ENCODE results near the gene TMEM181.
"Not testable (repeated sequence)": the region's sequence is repeated elsewhere in the genome, so short reads cannot be mapped to it uniquely, and the experiment has no call there.

Gene TMEM181

DNA sequence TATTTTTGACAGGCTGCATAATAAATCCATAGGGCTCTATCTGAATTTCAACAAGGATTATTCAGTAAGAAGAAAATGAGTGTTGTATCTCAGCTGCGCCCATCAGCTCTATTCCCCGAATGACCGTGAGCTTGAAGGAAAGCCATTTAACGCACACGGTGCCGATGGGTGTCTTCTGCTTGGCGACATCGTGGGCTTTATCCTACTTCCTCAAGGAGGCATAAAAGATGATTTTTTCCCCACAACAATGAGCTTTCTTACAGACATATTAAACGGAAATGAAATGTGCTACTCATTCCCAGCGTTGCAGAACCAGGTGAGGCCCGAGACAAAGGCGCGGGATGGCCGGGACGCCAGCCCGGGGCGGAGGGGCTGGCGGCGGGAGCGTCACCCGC, 83.9 kb downstream of the TMEM181 start:
- peak in 1 of 4 experiments; percentile 40 for DNase-seq

DNA sequence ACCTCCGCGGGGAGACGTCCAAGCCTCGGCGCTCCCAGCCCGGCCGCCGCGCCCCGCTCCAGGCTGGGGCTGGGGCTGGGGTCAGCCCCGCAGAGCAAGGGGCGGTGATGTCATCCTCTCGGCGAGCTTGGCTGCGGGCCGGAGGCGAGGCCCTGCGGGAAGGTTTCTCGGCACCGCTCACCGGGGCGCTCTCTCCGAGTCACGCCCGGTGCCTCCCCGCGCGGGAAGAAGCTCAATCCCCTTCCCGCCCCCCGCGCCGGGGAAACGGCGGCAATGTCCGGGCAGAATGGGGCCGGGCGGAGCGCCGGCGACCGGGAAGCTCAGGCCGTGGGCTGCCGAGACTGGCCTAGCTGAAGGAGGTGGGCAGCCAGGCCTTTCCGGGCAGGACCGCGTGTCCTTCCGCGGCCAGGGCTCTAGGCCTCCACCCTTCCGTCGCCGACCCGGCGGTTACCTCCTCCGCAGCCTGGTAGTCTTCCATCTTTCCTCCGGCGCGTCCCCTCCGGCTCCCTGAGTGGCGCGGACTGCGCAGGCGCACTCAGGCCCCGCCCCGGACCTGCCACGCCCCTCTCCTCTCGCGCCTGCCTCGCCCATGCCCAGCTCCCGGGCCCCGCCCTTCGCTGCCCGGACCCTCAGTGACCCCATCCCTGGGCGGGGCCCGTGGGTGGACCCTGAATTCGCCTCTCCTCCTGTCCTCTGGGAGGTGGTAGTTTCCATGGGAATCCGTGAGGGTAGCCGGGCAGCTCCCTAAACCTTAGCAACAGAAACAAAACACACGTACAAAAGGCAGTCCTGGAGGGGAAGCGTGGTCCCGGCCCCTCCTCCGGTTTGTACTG, 84.6 kb downstream of the TMEM181 start, which contains the start of gene DYNLT1:
DYNLT1 (minus strand) TSS at position 513 of the 833 bp plus-strand sequence; CDS start at position 478, 35 bp downstream.
- peak; percentile 97 to 98 (median 97) for DNase-seq

DNA sequence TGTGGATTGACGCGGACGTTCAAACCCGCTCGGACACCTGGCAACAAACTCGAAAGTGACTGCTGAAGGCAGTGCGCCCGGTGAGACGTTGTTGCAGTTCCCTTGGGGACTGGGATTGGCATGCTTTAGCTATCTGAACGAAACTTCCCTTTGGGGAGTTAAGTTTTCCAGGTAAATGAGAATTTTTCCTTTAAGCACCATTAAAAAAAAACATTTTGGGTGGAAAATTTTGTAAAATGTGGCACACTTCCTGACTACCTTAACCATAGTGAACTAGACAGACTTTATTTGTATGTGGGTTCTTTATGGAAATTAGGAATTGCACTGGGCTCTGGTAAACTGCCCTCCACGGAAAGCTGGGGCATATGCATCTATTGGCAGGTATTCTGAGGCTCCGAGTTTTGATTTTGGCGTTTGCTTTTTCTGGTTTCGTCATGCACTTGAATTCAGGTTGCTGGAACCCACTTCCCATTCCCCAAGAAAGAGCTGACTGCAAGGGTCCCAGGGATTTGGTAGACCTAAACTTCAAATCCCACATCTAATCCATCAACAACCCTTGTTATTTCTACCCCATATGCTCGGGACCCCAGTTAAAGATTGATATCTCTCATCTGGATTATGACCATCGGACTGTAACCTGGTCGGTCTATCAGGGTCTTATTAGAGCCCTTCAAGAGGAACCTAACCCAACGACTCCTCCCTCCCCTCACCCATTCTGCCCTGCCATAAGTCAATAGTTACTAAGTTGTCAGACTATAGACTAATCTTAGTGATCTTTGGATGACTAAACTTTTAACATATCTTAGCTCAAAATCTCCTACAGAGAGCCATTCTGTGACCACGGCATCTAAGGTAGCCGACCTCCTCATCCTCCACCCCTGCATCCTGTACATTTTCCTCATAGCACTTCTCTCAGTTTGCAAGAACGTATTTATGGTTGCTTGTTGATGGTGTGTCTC, 85.5 kb downstream of the TMEM181 start:
- no peak for DNase-seq

DNA sequence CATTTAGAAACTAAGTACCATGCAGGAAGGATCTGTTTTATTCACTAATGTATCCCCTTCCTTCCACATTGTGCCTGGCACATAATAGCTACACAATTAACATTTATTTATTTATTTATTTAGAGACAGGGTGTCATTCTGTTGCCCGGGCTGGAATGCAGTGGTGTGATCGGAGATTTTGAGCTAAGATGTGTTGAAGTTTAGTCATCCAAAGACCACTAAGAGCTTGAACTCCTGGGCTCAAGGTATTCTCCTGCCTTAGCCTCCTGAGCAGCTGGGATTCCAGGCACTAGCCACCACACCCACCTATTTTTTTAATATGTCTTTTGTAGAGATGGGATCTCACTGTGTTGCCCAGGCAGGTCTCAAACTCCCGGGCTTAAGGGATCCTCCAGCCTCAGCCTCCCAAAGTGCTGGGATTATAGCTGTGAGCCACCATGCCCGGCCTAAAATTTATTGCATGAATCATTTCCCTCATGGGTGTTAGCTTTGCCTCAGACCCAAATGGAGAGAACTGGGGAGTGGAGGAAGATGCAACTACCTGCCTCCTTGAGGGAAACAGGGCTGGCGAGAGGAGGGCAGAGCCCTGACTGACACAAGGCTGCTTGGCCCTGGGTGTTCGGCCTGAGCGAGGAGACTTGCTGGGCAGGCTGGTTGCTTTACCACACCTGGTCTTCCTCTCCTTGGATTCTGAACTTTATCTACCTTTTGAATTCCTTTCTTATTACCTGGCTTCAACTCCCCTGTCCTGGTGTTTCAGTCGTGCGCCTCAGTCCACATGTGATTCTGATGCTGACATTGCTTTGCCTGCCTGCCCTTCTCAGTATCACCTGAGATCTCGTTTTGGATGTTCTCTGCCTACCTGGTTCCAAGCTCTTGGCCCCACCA, 86.4 kb downstream of the TMEM181 start:
- no peak for DNase-seq

DNA sequence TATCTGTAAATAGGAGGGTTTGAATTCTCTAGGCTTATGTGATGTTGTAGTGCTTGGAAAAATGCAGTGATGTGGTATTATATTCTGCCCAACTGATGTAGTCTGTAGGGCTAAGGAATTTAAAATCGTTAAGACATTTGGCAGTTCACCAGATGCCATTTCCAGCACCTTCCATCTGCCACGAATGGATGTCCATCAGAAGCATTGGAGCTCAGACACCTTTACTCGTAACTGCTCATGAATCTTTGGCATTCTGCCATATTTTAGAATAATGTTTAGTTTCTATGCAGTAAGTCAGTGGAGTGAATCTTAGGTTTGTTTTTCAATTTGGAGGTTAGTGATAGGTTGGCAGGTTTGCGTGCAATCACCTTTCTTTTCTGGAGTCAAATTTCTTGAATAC, 87.6 kb downstream of the TMEM181 start:
- no peak for DNase-seq

DNA sequence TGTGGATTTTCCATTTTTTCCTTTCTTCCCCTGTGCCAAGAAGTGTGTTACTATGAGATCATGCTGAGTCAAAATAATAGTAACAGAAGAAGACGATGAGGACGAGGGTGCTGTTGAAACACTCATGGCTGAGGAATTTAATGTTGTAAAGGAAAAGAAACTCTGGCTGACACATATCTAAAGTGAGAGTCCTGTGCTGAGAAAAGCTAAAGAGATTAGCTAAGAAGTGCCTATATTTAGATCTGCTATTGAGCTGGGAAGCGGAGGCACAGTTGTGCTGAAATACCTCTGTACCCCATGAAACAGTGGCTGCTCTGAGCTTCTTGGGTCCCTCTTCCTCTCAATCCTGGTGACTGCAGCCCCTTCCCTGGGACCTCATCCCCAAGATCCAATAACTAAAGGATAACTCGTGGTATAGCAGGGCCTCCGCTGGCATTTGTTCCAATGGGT, 88.8 kb downstream of the TMEM181 start:
- peak in 2 of 4 experiments; percentile 23 to 52 for DNase-seq

DNA sequence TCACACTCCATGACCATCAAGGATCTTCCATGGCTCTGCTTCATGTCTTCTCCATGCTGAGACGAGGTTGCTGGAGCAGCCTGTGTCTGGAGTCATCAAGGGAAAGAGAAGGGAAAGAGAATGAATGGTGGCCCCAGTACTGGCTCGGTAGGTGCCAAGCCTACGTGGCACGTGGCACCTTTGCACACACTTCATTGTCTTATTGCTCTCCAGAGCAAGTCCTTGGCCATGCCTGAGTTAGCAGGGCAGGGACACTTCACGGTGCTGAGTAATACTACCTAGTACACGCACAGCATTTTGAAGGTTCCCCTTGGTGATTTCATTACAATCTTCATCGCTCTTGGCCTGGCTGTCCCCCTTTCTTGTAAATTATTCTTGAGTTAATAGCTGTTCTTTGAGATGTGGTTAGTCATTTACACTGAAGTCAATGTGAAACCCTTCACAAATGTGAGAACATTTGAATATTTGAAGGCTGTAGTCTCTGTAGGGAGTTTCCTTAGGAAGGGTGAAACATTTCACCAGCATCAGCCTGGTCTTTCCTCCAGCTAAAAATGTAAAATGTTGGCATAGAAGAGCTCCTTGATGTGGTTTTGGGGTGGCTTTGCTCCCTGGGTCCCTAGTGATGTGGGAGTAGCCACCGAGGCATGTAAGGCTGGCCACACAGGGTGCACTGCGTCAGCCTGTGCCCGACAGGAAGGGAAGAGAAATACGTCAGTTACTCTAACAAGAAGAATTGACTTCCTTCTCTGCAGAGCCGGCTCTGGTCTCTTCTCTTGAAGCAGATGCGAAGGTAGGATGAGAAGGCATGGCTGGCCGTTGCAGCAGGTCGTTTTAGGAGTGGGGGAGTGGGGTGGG, 89.6 kb downstream of the TMEM181 start, which contains the start of gene SYTL3:
SYTL3 (plus strand) TSS at position 766 of the 855 bp plus-strand sequence. CDS start 13,215 bp downstream, outside the sequence.
- peak; percentile 90 to 96 (median 90) for DNase-seq

DNA sequence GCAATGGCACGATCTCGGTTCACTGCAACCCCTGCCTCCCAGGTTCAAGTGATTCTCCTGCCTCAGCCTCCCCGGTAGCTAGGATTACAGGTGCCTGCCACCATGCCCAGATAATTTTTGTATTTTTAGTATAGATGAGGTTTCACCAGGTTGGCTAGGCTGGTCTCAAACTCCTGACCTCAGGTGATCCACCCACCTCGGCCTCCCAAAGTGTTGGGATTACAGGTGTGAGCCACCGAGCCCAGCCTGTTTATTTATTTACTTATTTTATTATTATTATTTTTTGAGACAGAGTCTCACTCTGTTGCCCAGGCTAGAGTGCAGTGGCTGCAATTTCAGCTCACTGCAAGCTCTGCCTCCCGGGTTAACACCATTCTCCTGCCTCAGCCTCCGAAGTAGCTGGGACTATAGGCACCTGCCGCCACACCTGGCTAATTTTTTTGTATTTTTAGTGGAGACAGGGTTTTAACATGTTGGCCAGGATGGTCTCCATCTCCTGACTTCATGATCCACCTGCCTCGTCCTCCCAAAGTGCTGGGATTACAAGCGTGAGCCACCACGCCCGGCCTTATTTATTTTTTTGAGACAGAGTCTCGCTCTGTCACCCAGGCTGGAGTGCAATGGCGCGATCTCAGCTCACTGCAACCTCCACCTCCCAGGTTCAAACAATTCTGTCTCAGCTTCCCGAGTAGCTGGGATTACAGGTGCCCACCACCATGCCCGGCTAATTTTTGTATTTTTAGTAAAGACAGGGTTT, 92.3 kb downstream of the TMEM181 start:
- not testable (repeated sequence) for DNase-seq

DNA sequence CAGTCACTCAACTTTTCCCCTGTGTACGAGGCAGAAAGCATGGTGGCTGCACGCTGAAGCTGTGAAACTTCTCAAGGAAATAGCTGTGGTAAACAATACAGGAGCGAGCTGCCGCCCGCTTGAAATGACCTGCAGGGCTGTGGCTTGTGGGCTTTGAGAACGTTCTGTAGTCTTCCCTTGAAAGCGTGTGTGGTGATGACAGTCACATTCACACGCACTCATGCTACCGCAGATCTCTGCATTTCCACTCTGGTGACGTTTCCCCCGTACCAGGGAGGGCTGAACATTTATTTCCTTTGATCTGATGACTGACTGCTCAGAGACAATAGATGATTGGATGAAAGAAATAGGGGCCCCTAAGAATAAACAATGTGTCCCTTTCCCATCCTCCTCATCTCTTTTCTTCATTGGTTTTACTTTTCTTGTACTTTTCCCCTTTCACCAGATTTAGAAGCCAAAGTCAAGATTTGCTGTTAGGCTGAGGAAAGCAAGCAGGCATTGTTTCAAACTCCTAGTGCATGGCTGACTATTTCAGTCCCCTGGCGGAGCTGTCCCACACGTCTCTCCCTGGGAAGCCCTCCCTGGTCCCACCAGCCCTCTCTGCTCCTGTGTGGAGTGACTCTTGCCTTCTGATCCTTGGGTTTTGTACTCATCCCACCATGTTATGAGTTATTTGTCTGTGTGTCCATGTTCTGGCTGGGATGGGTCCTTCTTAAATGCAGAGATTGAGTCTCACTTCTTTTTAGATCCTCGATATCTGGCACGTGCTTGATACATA, 93.9 kb downstream of the TMEM181 start:
- peak; percentile 66 to 91 (median 82) for DNase-seq

DNA sequence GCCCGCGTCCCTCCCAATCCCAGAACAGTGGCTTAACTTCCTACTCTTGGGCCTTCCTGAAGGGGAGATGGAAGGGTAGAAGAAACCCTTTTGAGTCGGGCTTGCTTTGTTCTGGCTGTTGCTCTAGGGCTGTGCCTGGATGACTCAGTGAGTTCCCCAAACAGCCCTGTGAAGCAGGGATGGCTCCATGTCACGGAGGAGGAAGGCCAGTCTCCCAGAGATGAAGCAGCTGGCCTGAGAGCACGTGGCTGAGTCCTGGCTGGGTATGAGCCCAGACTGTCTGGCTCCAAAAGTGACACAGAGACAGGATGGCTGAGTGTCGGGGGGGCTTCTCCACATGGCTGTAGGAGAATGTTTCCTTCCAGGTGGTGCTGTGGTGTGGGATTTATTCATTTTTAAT, 94.6 kb downstream of the TMEM181 start:
- peak; percentile 90 to 96 (median 93) for DNase-seq

DNA sequence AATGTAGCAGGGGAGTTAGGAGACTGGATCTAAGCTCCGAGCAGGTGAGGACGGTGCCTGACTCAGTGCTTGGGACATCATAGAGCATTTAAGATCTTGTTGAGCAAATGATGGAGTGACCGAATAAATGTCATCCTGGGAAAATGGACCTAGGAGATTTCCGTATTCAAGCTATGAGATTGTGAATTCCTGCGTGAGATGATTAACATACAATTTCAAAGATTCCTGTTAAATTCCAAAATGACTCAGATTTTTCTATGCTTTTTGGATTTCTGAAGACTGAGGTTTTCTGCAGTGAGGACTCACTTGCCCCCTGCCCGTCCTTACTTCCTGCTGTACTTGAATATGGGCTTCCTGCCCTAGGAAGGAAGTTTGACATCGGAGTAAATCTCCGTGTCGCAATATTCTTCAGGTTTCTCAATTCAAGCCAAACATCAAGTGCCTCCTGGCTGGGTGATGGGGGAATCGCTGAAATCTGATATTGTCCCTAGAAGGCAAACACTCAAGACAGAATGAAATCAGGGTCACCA, 95.1 kb downstream of the TMEM181 start:
- DNase-seq, result peak; percentile 64 to 85 (median 76)

DNA sequence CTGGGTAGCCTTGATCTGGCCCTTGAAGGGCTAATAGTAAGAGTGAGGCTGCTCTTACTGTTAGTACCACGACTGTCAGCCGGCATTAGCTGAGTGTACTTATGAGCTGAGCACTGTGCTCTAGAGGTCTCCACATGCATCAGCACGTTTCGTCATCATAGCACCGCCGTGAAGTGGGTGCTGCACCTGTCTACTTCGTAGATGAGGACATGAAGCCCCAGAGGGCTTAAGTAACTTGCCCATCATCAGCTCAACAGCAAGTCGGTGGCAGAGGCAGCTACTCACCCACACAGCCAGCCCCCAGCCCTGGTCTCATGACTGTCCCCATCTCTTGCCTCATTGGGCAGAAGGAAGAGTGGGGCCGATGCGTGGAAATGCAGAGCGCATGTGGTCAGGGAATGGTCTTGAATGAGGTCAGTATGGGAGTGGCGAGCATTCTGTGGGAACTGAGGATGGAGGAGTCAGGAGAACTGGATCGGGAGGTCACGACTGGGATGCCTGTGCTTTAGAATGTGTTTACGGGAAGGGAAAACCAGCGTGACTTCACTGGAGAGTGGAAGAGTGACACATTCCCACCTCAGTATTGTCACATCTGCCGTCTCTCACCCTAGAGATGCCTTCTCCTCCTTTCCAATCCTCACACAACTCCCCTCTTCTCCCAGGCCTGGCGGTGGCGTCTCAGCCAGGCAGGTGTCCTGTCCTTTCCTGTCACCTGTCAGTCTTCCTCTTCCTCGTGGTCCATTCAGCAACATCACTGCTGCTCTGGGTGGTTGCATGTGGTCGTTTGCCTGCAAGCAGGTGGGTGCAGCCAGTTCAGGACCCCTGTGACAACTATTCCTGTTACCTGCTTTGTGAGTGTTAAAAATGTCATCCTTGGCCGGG, 95.9 kb downstream of the TMEM181 start:
- DNase-seq, result peak in 3 of 4 experiments; percentile 24 to 40 (median 25)

DNA sequence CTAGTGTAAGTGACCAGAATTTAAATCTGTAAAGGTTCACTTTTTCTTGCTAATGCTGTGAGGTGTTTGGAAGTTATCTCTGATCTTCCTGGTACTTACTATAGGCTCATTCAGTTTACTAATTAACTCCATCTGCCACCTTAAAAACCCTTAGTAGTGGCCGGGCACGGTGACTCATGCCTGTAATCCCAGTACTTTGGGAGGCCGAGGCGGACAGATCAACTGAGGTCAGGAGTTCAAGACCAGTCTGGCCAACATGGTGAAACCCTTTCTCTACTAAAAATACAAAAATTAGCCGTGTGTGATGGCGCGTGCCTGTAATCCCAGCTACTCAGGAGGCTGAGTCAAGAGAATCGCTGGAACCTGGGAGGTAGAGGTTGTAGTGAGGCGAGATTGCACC, 97.1 kb downstream of the TMEM181 start:
- not testable (repeated sequence) for DNase-seq

DNA sequence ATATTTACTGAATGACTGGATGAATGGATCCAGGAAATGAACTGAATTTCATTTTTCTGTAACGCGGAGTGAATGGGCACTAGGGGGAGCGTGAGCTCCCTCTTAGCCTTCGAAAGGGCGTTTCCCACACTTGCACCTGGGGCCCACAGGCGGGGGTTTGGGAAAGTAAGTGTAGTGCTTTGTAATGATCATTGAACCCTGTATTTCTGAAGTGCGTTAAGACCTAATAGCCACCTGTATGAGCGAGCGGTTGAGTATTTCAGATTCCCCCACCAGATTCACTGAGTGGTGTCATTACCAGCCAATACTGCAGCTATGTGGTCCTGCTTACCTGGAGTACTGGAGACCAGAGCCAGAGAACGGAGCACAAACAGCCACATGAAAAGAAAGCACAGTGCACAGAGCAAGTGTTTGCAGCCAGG, 100.5 kb downstream of the TMEM181 start:
- DNase-seq, result peak in 3 of 4 experiments; percentile 43 to 59 (median 53)

DNA sequence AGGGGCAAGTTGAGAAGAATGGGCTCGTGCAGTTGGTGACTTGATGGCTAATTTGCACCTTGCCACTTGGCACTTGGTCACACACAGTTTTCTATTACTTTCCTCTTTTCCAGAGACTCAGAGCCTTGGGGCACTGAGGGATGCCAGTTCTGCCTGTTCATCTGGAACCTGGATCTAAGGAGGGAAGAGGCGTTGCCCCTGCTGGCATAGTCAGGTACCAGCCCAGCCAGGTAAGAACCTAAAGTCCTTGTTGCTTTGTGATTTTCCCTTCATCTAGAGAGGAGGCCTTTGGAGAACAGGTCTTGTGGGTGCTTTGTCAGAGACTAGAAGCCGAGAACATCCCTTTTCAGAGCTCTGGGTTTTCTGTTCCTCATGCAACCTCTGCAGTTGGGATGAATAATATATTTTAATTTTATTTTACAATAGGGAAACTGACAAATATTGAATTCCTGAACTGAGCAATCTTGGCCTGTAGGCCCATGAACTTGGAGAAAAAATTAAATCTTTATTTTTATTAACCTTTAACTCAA, 101.3 kb downstream of the TMEM181 start:
- DNase-seq, result peak in 2 of 4 experiments; percentile 30 to 53

DNA sequence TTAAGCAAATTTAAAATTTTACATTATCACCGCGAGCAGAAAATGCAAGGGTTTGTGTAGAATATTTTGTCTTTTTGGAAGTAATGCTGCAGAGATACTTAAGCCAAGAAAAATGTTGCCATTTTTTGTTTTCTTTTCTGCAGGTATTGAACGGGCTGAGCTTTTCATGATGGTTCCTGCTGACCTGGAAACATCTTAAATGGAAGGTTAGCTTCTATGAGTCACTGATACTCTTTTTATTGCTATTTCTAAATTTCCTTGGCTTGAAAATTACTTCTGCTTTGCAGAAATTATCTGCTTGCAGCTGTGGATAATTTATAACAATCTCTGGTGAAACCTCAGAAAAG, 102.7 kb downstream of the TMEM181 start:
- DNase-seq, result no peak

DNA sequence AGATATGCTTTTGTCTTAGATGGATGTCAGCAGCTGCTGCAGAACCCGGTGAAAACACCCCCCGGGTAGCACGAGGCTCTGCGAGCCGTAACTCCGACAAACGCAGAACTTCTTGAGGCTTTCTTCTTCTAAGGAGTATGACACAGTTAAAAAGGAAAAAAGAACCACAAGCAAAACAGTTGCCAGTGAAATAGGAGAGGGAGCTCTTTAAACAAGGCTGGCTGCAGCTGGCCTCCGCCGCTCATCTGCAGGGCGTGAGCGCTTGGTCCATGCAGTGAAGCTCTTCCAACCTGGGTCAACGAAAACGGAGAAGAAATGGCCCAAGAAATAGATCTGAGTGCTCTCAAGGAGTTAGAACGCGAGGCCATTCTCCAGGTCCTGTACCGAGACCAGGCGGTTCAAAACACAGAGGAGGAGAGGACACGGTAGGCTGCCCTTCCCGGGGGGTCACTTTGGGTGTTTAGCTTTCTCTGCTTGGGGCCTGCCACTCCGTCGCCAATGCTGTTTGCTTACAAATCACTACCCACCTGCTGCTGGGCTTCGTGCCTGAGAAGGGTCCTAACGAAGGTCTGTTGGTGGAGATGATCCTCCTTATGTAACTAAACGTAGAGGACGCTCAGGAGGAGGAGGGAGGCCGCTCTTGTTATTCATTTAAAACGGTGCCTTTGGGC, 103.2 kb downstream of the TMEM181 start:
- peak; percentile 47 to 64 (median 48) for DNase-seq

Data from suppressor macrophage (primary cell).